NB4 (cell line): ENCODE data around the gene SHC1.

Experiments
- DNase-seq: peaks from one replicate; pipeline ENCODE4 v3.0.0; 2010; ENCODE audit warnings: low read depth
- H3K4me3 ChIP-seq: one replicate; pipeline ENCODE4 v1.5.1; 2011; ENCODE audit warnings: mild to moderate bottlenecking, low read depth, low read length, moderate library complexity
- MYC ChIP-seq: IDR thresholded peaks from 2 replicates; pipeline ENCODE4 v1.6.1; 2011; ENCODE audit warnings: low read depth, low read length
- POLR2A ChIP-seq: IDR thresholded peaks from 2 replicates; pipeline ENCODE4 v1.6.1; 2011; ENCODE audit warnings: mild to moderate bottlenecking; ENCODE audit not compliant: insufficient read length; ENCODE audit errors: extremely low read depth
- TF ChIP-seq, protein P1 (sequence below): IDR thresholded peaks from one replicate; pipeline ENCODE4 v1.5.1; 2012; ENCODE audit warnings: low read depth, low read length
- TF ChIP-seq, protein P2 (sequence below): IDR thresholded peaks from 2 replicates; pipeline ENCODE4 v1.6.1; 2011; ENCODE audit warnings: low read depth, low read length

Gene SHC1

DNA sequence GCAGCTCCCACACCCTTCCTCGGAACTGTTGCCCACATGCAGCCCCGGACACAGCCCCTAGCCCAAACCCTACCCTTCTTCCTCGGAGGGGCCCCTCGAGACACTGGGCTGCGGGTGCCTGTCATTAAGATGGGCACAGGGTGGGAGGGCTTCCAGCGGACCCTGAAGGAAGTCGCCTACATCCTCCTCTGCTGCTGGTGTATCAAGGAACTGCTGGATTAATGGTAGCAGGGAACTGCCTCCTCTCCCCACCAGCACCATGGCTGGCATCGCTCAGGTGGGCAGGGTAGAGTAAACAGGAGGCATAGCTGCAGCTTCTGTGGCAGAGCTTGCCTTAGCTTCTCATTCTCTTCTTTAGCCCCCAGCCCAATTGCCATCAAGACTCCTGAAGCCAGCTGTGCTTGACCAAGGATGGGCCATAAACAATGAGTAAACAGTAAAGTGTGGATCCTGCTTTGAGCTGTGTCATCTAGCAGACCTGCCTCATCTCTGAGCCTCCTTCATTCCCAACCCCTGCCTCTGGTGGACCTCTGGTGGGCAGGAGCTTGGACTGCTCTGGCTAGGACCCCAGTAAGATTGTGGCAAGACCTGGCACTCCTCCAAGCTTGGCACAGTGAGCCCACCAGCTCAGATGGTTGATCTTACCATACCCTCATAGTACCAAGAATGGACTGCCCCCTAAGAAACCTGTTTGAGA lies 23.2 kb upstream of the SHC1 start, which contains the start of gene LENEP:
Gene LENEP (plus strand): TSS at position 15 of the 697 bp plus-strand sequence. CDS start 22 bp downstream, at position 37.
- DNase-seq, result no peak
- no peak within 1 kb of the TSS for H3K4me3 ChIP-seq
- TF ChIP-seq MYC (no peak), POLR2A (no peak)
- TF ChIP-seq, protein P1, sequence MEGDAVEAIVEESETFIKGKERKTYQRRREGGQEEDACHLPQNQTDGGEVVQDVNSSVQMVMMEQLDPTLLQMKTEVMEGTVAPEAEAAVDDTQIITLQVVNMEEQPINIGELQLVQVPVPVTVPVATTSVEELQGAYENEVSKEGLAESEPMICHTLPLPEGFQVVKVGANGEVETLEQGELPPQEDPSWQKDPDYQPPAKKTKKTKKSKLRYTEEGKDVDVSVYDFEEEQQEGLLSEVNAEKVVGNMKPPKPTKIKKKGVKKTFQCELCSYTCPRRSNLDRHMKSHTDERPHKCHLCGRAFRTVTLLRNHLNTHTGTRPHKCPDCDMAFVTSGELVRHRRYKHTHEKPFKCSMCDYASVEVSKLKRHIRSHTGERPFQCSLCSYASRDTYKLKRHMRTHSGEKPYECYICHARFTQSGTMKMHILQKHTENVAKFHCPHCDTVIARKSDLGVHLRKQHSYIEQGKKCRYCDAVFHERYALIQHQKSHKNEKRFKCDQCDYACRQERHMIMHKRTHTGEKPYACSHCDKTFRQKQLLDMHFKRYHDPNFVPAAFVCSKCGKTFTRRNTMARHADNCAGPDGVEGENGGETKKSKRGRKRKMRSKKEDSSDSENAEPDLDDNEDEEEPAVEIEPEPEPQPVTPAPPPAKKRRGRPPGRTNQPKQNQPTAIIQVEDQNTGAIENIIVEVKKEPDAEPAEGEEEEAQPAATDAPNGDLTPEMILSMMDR, result no peak

DNA sequence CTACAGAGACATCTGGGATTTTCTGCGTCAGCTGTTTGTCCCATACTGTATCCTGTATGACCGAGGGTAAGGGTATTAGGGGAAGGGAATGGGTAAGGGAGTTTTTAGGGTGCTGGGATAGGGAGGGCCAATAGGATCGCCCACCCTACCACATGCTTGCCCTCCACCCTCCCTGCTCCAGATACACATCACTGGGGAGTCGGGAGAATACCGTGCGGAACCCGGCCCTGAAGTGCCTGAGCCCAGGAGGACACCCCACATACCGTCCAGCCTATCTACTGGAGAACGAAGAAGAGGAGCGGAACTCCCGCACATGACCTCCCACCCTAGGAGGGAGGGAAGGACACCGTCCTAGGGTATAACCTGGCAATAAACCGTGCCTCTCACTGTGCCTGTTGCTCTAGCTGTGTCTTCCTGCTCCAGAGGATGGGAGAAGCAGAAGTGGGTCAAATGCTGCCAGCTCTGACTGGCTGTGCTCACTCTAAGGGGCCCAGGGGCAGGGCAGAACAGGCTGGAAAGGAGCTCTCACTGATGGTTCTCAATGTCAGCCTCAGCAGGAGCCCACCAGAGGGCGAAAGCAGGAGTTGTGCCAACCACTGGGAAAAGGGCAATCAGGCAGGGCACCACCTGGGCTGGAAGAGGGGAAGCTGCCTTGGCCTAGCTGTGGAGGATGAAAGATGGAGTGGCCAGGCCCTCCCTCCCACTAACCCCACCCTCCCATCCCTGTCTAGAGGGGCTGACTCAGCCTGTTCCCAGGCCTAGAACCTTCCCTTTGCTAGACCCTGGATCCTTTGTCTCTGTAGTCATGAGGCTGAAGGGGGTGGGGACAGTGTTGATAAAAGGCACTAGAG lies 22.4 kb upstream of the SHC1 start:
- H3K4me3 ChIP-seq, result no peak overlapping the region
- TF ChIP-seq, protein P2, sequence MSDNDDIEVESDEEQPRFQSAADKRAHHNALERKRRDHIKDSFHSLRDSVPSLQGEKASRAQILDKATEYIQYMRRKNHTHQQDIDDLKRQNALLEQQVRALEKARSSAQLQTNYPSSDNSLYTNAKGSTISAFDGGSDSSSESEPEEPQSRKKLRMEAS, result no peak
- TF ChIP-seq, protein P1, result peak; percentile 20
- TF ChIP-seq POLR2A (no peak), MYC (no peak)
- DNase-seq, result no peak

DNA sequence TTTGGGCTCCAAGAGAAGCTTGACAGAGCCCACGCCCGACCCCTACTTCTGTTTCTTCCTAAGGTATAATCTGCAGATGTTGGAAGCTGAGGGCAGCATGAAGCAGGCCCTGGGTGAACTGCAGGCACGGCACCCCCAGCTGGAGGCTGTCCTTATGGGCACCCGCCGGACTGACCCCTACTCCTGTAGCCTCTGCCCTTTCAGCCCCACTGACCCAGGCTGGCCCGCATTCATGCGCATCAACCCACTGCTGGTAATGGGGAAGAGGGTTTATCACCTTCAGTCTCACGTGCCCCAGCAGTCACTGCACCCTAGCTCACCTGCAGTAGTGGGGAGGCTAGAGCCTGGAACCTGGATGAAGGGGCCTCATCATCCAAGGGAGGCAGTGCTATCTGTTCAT lies 19.7 kb upstream of the SHC1 start:
- no peak for DNase-seq

DNA sequence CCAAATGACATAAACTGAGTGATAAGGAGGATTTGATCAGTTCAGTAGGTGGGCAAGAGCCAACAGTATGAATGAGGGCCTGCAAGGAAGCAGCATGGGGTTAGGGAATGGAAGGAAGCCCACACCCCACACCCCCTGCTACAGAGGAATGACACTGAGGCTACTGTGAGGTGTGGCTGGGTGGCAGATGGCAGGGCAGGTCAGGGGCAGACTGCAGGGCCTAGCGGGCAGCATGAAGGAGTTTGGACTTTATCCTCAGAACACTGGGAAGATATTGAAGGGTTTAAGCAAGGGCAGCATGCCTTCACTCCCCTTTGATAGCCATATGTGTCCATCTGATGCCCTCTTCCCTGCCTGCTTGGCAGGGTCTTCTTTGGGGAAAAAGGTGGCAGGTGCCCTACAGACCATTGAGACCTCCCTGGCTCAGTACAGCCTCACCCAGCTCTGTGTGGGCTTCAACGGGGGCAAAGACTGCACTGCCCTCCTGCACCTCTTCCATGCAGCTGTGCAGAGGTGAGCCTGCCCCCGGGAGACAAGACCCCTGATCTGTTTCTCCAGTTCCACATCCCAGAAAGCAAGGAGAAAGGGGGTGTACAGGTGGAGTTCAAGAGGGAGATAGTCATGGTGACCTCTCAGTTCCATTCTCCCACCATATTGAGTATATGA lies 18.8 kb upstream of the SHC1 start:
- no peak overlapping the region for H3K4me3 ChIP-seq
- TF ChIP-seq POLR2A, result no peak
- TF ChIP-seq MYC, result no peak
- no peak for DNase-seq

More for the DNA sequence above, 19.7 kb upstream of the SHC1 start:
- no peak overlapping the region for H3K4me3 ChIP-seq
- TF ChIP-seq, protein P2, result no peak
- TF ChIP-seq MYC, result no peak
- TF ChIP-seq, protein P1, result no peak
- TF ChIP-seq POLR2A, result no peak

DNA sequence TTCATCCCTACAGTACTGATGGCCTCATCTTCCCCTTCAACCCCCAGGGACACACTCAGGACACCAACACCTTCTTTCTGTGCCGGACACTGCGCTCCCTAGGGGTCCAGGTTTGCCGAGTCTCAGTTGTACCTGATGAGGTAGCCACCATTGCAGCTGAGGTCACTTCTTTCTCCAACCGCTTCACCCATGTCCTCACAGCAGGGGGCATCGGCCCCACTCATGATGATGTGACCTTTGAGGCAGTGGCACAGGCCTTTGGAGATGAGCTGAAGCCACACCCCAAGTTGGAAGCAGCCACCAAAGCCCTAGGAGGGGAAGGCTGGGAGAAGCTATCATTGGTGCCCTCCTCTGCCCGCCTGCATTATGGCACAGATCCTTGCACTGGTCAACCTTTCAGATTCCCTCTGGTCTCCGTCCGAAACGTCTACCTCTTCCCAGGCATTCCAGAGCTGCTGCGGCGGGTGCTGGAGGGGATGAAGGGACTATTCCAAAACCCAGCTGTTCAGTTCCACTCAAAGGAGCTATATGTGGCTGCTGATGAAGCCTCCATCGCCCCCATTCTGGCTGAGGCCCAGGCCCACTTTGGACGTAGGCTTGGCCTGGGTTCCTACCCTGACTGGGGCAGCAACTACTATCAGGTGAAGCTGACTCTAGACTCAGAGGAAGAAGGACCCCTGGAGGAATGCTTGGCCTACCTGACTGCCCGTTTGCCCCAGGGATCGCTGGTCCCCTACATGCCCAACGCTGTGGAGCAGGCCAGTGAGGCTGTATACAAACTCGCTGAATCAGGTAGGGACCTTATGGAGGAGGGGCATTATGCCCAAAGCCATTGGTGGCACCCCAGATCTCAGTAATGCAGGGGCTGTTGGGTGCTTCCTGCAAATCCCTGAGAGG lies 17.8 kb upstream of the SHC1 start:
- peak; percentile 47 for DNase-seq
- H3K4me3 ChIP-seq, result no peak overlapping the region

More for the DNA sequence above, 17.8 kb upstream of the SHC1 start:
- TF ChIP-seq, protein P2, result no peak
- TF ChIP-seq POLR2A, result no peak
- TF ChIP-seq, protein P1, result no peak
- no peak for TF ChIP-seq MYC
